ENCODE results near the gene SNIP1.
"Not testable (repeated sequence)": the region's sequence is repeated elsewhere in the genome, so short reads cannot be mapped to it uniquely, and the experiment has no call there.

SNIP1 gene

GRCh38 chr1:37595440-37596181 lies 41.5 kb upstream of the SNIP1 start, which contains the start of gene GNL2:
Gene GNL2 (minus strand): TSS chr1:37595937. CDS start chr1:37595822, 115 bp downstream.
- DNase-seq (ENCODE audit: low spot score) = peak; percentile 97
- in situ Hi-C loops (cut with MboI; ENCODE audit: low pct_unique_long_range_greater_than_20kb, low sequenced_read_pairs, unreplicated experiment) = no loop called here
- TF ChIP-seq, protein P1, sequence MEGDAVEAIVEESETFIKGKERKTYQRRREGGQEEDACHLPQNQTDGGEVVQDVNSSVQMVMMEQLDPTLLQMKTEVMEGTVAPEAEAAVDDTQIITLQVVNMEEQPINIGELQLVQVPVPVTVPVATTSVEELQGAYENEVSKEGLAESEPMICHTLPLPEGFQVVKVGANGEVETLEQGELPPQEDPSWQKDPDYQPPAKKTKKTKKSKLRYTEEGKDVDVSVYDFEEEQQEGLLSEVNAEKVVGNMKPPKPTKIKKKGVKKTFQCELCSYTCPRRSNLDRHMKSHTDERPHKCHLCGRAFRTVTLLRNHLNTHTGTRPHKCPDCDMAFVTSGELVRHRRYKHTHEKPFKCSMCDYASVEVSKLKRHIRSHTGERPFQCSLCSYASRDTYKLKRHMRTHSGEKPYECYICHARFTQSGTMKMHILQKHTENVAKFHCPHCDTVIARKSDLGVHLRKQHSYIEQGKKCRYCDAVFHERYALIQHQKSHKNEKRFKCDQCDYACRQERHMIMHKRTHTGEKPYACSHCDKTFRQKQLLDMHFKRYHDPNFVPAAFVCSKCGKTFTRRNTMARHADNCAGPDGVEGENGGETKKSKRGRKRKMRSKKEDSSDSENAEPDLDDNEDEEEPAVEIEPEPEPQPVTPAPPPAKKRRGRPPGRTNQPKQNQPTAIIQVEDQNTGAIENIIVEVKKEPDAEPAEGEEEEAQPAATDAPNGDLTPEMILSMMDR (IDR thresholded peaks at IDR 0.05; ENCODE audit: extremely low read depth, insufficient read depth, missing control alignments) = no peak

- TF ChIP-seq, protein P1 (IDR thresholded peaks at IDR 0.05; ENCODE audit: extremely low read depth, insufficient read depth, missing control alignments) = no peak
- in situ Hi-C loops (cut with MboI; ENCODE audit: low pct_unique_long_range_greater_than_20kb, low sequenced_read_pairs, unreplicated experiment) = no loop called here
- DNase-seq (ENCODE audit: low spot score) = no peak
Observed at GRCh38 chr1:37593726-37594125, 39.6 kb upstream of the SNIP1 start.

DNA sequence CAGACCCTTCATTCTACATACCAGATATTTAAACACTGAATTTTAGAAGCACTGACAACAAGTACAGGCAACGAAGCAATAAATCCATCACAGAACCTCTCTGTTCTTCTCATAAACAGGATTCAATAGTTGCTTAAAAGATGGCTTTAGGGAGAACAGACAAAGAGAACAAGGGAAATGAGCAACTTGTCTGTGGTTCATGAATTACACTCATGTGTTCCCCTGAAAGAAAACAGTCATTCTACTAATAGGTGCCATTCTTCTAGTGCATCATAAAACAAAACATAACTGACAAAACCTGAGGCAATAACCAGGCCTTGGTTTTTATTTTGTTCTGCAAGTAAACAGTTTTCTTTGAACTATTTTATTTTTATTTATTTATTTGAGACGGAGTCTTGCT lies 34.8 kb upstream of the SNIP1 start:
- TF ChIP-seq, protein P1 (IDR thresholded peaks at IDR 0.05; ENCODE audit: extremely low read depth, insufficient read depth, missing control alignments) = no peak
- in situ Hi-C loops (cut with MboI; ENCODE audit: low pct_unique_long_range_greater_than_20kb, low sequenced_read_pairs, unreplicated experiment) = no loop called here
- no peak for DNase-seq (ENCODE audit: low spot score)

DNA sequence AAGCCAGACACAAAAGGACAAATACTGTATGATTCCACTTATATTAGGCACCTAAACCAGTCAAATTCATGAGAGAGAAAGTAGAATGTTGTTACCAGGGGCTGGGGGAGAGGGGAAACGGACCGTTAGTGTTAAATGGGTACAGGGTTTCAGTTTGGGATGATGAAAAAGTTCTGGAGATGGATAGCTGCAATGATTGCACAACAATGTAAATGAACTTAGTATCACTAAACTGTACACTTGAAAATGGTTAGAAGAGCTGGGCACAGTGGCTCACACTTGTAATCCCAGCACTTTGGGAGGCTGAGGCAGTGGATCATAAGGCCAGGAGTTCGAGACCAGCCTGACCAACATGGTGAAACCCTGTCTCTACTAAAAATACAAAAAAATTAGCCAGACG lies 30.5 kb upstream of the SNIP1 start:
- in situ Hi-C loops (cut with MboI; ENCODE audit: low pct_unique_long_range_greater_than_20kb, low sequenced_read_pairs, unreplicated experiment); DNase-seq (ENCODE audit: low spot score): not testable (repeated sequence)

DNA sequence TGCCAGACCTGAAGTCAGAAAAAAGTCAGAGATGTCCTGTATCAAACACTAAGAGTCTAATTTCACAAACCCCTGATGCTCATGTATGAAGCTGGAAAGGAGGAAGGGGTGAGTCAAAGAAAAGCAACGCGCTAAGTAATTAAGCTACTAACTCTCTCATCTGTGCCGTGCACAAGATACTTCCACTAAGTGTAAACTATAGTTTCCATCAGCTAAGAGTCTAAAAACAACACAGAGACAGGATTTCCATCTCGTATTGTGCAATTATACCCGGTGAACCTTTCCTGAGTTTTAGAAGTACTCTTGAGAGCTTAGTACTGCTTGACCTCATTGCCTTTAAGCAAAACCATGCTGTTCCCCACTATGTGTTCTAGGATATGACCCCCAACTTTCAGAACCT lies 21.6 kb upstream of the SNIP1 start:
- DNase-seq (ENCODE audit: low spot score) = no peak
- TF ChIP-seq, protein P1 (IDR thresholded peaks at IDR 0.05; ENCODE audit: extremely low read depth, insufficient read depth, missing control alignments) = no peak
- in situ Hi-C loops (cut with MboI; ENCODE audit: low pct_unique_long_range_greater_than_20kb, low sequenced_read_pairs, unreplicated experiment) = no loop called here

DNA sequence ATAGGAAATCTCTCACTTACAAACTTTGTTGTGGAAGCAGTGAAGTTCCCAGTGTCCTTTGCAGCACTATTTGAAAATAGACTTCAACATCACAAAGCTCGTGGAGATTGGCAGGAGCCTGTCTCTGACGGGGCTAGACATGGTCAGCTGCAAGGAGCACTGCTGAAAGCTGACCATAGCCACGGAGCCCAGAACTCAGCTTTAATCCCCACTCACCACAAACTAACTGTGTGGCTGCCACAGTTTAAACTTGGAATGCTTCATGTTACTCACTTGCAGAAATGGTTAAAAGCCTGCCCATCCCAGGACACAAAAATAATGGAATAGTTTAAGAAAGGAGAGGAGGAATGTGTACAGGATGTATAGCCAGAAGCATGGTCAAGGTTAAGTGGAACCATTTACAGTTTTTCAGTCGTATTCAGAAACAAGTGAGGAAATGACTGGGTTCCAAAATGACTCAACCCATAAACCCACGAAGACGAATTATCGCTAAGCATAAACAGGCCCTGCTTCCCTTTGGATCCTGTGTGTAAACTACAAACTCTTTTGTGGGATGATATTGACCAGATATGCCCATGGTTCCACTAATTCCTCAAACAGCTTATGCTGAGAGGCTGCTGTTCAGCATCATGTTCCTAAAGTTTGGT lies 20.9 kb upstream of the SNIP1 start:
- TF ChIP-seq, protein P1 (IDR thresholded peaks at IDR 0.05; ENCODE audit: extremely low read depth, insufficient read depth, missing control alignments) = no peak
- peak; percentile 21 for DNase-seq (ENCODE audit: low spot score)
- in situ Hi-C loops (cut with MboI; ENCODE audit: low pct_unique_long_range_greater_than_20kb, low sequenced_read_pairs, unreplicated experiment) = loop anchor here (25.0 kb wide), 1 partner anchor 287 kb away; the partner anchor contains the start of gene MTF1

Measured in GM13977 (cell line).